Measurements from ENCODE around the gene MIA. TPM values are rescaled to one million over a fixed set of nuclear protein-coding genes. Genes with fewer than 3 reads are reported as not detected.
"Not testable (repeated sequence)": the region's sequence is repeated elsewhere in the genome, so short reads cannot be mapped to it uniquely, and the experiment has no call there.

Gene MIA
- total RNA-seq, 1 experiment from 2014 or later, result not detected

DNA sequence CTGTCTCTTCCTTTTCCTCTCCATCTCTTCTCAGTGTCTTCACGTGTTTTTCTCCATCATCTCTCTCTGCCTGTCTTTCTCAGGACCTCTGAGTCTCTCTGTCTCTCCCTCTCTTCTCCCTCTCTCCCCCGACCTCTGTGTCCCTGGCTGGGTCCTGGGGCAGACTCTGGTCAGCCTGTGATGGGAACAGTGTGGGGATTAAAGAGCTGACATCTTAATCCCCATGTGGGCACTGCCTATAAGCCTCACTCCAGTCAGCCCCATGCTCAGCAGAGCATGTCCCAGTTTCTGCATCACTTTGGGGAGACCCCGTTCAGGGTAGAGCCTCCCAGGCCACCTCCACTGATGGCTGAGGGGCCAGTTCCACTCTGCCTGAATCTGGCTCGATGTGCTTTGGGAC, 39.9 kb downstream of the MIA start:
- no peak for DNase-seq (ENCODE audit: extremely low read depth, low read depth)

- DNase-seq (ENCODE audit: extremely low read depth, low read depth), result peak; percentile 26
Observed at GRCh38 chr19:40818480-40819399, 43.4 kb downstream of the MIA start.

DNA sequence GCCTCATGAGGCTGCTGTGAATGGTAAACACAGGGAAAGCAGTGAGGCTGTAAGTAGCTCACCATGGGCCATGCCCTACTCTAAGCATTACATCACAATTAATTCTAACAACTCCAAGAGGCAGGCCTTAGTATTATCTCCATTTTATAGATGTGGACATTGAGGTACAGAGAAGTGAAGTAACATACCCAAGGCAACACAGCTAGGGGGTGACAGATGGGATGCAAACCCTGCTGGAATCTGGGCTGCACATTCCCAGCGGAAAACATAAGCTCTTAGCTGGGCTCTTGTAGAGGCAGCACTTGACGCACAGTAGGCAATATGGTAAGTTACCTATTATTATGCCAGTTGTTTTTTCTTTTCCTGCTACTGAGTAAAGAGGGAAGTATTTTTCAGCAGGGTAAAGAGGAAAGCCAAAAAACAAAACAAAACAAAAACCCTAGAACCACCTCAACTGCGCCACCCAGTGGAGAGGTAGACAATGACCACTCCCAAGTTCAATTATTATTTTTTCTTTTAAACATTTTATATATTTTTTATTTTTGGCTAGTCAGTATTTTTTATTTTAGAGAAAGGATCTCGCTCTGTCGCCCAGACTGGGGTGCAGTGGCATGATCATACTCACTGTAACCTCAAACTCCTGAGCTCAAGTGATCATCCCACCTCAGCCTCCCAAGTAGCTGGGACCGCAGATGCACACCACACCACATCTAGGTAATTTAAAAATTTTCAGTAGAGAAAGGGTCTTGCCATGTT, 44.3 kb downstream of the MIA start:
- not testable (repeated sequence) for DNase-seq (ENCODE audit: extremely low read depth, low read depth)

GRCh38 chr19:40822161-40822560, 46.8 kb downstream of the MIA start:
- DNase-seq (ENCODE audit: extremely low read depth, low read depth), result no peak

- DNase-seq (ENCODE audit: extremely low read depth, low read depth), result not testable (repeated sequence)
Observed at GRCh38 chr19:40822704-40823553, 47.6 kb downstream of the MIA start.

DNA sequence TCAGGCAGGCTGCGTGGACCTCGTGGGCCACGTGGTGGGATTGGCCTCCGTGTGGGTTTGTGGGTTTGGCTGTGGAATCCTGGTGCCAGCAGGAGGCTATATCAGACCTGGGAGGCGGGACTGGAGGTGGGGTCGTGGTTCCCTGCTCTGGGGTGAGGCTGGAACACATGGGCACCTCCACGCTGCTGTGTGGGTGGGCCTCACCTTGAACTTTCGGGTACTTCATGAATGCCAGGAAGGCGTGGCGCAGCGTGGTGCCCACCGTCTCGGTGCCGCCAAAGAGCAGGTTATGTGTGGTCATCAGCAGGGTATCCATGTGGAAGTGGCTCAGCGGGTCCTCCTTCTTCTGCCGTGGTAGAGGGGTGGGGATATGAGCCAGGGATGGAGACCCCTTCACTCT, 49.6 kb downstream of the MIA start:
- DNase-seq (ENCODE audit: extremely low read depth, low read depth), result not testable (repeated sequence)

DNA sequence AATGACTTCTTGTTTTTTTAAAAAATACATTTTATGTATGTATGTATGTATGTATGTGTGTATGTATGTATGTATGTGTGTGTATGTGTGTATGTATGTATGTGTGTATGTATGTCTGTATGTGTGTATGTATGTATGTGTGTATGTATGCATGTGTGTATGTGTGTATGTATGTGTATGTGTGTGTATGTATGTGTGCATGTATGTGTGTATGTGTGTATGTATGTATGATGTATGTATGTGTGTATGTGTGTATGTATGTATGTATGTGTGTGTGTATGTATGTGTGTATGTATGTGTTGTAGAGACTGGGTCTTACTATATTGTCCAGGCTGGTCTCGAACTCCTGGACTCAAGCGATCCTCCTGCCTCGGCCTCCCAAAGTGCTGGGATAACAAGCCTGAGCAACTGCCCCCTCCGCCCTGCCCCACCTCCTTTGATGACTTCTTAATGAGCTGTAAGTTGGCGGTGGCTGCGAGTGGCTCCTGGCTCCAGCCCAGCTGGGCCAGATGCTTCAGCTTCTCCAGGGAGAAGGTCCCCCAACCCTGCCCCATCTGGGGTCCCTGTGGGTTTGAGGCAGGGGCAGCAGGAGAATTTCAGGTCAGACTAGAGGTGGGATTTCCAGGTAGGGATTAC, 50.3 kb downstream of the MIA start:
- DNase-seq (ENCODE audit: extremely low read depth, low read depth), result not testable (repeated sequence)

GRCh38 chr19:40826312-40826698, 51.0 kb downstream of the MIA start:
- not testable (repeated sequence) for DNase-seq (ENCODE audit: extremely low read depth, low read depth)

DNA sequence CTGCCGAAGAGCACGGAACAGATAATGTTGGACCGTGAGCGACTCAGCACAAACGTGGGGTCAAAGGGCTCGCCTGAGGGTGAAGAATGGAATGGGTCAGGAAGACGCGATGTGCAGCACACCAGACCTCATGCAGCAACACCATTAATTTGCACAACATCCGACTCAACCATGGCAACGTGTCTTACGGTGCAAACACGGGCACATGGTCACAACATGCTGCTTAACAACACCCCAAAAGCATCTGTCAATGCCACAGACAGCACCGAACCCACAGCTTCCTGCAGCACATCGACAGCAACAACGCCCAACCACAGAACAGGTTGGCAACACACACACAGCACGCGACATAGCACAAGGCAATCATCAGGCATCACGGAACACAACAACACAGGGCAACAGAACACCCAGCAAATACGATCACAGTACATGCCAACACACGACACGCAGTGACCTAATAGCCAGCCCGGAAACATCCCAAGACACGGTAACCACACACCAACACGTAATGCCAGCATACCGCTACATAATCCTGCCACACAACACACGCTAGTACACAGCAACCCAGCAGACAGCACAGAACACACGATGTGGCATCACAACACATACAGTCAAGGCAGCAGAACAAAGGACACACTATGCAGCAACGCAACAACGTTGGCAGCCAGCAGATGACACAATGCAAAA, 51.5 kb downstream of the MIA start:
- not testable (repeated sequence) for DNase-seq (ENCODE audit: extremely low read depth, low read depth)

Other genes with a start within 250 kb of the MIA start
- 23.0 and 25.7 TPM in 2 replicates for gene SHKBP1, start 198.6 kb upstream of the MIA start, total RNA-seq (2014; rRNA removed; shearing (Covaris generic))
- gene LTBP4, start 174.2 kb upstream of the MIA start, total RNA-seq (2014; rRNA removed; shearing (Covaris generic)), result 24.2 and 29.9 TPM in 2 replicates
- gene NUMBL, start 84.9 kb upstream of the MIA start, total RNA-seq (2014; rRNA removed; shearing (Covaris generic)), result 9.8 and 10.8 TPM in 2 replicates
- 22.9 and 30.7 TPM in 2 replicates for gene COQ8B, start 58.6 kb upstream of the MIA start, total RNA-seq (2014; rRNA removed; shearing (Covaris generic))
- gene ITPKC, start 58.4 kb upstream of the MIA start, total RNA-seq (2014; rRNA removed; shearing (Covaris generic)), result 5.2 and 6.2 TPM in 2 replicates
- gene ACTMAP, start 25.0 kb upstream of the MIA start, total RNA-seq (2014; rRNA removed; shearing (Covaris generic)), result 1.6 and 2.1 TPM in 2 replicates
- 185 and 211 TPM in 2 replicates for gene SNRPA, start 24.3 kb upstream of the MIA start, total RNA-seq (2014; rRNA removed; shearing (Covaris generic))
- 7.4 and 9.7 TPM in 2 replicates for gene RAB4B, start 2.7 kb downstream of the MIA start, total RNA-seq (2014; rRNA removed; shearing (Covaris generic))
- gene EGLN2, start 23.7 kb downstream of the MIA start, total RNA-seq (2014; rRNA removed; shearing (Covaris generic)), result 20.7 and 25.0 TPM in 2 replicates
- not detected in 2 replicates for gene CYP2A6, start 74.9 kb downstream of the MIA start, total RNA-seq (2014; rRNA removed; shearing (Covaris generic))
- gene CYP2A7, start 106.7 kb downstream of the MIA start, total RNA-seq (2014; rRNA removed; shearing (Covaris generic)), result not detected in 2 replicates
- gene CYP2B6, start 215.8 kb downstream of the MIA start, total RNA-seq (2014; rRNA removed; shearing (Covaris generic)), result not detected in 2 replicates